ENCODE results near the gene MED13.
"Not testable (repeated sequence)": the region's sequence is repeated elsewhere in the genome, so short reads cannot be mapped to it uniquely, and the experiment has no call there.

The MED13 gene

DNA sequence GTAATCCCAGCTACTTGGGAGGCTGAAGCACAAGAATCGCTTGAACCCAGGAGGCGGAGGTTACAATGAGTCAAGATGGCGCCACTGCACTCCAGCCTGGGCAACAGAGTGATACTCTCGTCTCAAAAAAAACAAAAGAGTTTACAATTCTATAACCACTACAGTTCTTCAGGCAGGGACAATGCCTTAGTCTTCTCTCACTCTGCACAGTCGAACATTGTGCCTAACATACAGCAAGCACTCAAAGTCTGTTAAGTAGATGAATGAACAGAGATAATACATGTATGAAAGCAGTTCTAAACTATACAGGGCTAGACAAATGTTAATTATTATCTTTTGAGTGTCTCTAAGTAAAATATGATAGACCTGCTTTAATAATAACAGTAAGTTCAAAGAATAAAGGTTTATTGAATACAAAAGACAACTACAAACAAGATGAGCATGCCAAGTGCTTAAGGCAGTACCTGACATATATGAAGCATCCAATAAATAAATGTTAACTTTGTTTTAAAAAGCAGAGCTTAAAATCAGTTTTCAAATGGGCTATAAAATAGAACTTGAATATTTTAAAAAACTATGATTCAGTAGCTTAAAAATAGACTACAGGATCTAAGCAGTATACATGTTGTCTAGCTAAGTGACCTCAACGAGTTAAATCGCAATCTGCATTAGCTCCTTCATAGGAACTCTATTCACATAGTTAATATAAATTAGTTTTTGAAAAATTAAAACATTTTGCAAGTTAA is 156.6 kb downstream of the MED13 start:
- no peak for DNase-seq (ENCODE audit: low read depth in 2 of 2)

DNA sequence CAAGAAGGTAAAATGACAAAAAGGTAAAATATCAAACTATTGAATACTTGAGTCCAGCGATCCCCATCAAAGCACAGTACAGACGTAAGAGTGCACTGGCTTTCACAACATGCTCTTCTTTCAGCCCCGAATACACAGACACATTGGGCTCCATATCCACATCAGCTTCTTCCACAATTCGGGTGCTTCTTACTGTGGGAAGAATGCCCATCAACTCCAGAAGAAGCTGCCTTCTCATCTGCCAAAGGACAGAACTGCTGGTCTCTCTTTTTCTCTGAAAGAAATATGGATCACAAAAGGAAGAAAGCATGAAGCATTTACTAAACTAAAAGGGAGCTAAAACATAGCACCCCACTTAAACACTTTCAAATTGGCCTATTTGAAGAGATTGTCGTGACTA is 157.7 kb downstream of the MED13 start:
- no peak for DNase-seq (ENCODE audit: low read depth in 2 of 2)

DNA sequence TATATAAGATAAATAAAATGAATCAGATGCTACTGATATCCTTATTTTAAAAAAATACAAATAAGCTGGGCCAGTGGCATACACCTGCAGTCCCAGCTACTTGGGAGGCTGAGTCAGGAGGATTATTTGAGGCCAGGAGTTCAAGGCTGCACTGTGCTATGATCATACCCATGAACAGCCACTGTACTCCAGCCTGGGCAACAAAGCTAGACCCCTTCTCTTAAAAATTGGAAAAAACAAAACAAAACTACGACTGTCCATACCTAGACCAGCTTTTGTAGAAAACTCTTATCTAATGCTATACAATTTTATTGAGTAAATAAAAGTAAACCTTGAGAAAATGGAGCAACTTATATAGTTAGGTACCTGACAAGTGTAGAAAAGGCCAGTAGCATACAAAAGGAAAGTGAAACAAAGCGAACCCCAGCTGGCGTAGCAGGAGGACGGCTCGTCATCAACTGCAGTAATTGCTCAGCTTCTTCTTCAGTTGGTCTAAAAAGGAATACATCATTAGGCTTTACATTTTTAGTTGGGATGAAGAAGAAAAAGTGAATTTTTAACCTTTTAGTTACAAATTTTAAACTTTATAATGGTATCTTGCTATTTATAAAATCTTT is 160.9 kb downstream of the MED13 start:
- DNase-seq (ENCODE audit: low read depth in 2 of 2): peak in 1 of 2 donors; percentile 10

DNA sequence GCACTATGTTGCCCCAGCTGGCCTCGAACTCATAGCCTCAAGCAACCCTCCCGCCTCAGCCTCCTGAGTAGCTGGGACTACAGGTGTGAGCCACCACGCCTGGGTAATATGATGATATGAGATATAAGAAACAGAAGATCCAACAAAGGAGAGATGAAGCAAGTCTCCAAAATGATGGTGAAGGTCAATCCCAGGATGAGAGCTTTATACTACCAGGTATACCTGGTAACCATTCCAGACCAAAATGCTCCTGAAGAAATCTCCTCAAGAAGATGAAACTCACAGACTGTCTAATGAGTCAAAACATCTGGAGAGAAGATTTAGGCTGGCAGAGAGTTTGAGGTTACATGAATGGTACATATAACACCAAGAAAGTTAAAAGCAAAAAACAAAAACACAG is 161.8 kb downstream of the MED13 start:
- DNase-seq (ENCODE audit: low read depth in 2 of 2): no peak

DNA sequence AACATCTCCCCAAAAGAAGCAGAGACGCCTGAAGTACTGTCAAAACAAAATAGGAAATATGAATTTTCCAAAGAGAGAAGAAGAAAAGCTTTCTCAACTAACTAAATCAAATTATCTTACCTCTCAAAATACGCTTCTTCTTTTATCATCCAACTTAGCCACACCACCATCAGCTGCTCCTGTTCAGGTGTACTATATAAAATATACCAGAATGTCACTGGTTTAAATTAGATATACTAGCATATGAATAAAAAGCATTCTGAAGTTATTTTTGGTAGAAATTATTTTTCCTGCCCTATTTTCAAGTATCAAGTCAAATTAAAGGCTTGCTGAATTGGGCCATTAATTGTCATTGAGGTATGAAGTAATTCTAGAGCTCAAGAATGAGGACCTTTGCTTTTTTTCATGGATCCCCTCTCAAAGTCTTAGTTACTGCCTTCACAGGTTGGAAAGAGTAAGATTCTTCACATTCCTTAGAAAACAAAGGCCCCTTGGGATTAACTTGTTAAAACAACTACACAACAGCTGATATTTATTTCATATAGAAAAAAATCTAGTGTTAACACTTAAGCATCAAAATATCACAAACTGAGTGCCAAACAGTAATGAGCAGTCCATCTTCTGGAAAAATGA is 167.4 kb downstream of the MED13 start:
- DNase-seq (ENCODE audit: low read depth in 2 of 2): no peak

DNA sequence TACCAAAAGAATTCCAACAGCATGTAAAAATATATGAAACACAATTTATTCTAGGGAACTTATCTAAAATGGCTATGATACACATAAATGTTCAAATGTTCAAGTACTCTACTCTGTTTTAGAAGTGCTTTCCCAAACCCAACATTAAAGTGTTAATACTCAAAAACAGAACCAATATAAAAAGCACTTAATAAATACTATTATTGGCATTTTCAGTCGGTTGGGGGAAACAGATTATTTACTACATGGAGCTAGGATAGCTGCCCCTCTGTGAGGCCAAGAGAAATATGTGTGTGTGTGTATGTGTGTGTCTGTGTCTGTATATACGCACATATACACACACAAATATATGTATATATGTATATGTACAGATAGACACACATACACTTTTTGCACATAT is 169.7 kb downstream of the MED13 start:
- DNase-seq (ENCODE audit: low read depth in 2 of 2): no peak

DNA sequence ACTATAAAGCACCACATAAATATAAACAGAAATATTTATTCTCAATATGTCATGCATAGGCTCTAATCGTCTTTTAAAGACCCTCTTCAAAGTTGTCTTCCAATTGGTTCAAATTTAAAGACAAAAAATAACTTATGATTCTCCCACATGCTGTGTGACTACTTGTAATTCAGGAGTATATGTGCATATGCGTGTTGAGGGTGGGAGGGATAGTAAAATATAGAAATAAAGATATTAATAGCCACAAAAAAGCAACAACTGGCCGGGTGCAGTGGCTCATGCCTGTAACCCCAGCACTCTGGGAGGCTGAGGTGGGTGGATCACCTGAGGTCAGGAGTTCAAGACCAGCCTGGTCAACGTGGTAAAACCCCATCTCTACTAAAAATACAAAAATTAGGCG is 170.8 kb downstream of the MED13 start:
- not testable (repeated sequence) for DNase-seq (ENCODE audit: low read depth in 2 of 2)
